H1 (cell line): ENCODE data around the gene OSTF1.

Experiments
- CTCF ChIP-seq, 3 experiments: IDR thresholded peaks; 1 replicate in 2 of 3; 2 replicates in 1 of 3; pipeline versions ENCODE4 v1.5.1 to v1.6.1; 2011; ENCODE audit warnings: low read length in 3 of 3, mild to moderate bottlenecking in 3 of 3, inconsistent platforms in 2 of 3, low read depth in 1 of 3, moderate library complexity in 1 of 3; ENCODE audit not compliant: insufficient read depth in 1 of 3; ENCODE audit errors: control extremely low read depth in 1 of 3
- GABPA ChIP-seq: IDR thresholded peaks from 2 replicates; pipeline ENCODE4 v1.6.1; 2011; ENCODE audit warnings: mild to moderate bottlenecking, low read length, moderate library complexity, borderline replicate concordance; ENCODE audit not compliant: insufficient read depth
- JUND ChIP-seq: IDR thresholded peaks from 2 replicates; pipeline ENCODE4 v1.6.1; 2011; ENCODE audit warnings: mild to moderate bottlenecking, improper control_type of control experiment, low read length

- TF ChIP-seq CTCF (IDR thresholded peaks at IDR 0.05; ENCODE audit: control extremely low read depth in 1 of 3, insufficient read depth in 1 of 3, low read depth in 1 of 3, low read length in 3 of 3), result no peak
- TF ChIP-seq JUND, result no peak
- no peak for TF ChIP-seq GABPA
These were observed 18.5 kb downstream of the OSTF1 start for GRCh38 chr9:75106857-75107256.
